ENCODE data around the gene XRCC4.

DNA sequence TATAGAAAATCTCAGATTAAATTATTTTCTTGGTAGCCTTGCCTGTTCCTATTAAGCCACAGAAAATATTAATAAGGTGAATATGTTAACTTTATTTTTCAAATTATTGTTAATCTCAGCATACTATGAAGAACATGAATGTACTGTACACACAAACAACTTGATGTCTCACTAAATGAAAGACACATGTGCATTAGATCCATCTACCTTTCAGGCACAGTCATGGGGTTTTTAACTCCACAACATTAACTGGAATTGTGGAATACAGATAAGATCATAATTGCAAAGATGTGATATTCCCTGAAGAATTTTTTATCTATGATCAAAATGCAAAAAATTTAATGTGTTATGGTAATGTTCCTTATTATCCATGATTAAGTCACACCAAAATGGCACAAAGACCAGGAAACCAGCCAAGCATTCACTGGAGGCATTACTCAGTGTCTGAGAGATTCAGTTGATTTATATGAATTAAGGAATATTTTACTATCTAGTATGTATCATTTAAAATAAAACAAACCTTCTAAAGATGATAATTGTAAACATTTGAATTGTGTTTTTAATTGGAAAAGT is 244.2 kb downstream of the XRCC4 start:
- TF ChIP-seq FOXA1 (IDR thresholded peaks at IDR 0.05) (no peak), TARDBP (IDR thresholded peaks at IDR 0.05) (no peak), SUZ12 (IDR thresholded peaks at IDR 0.05) (no peak)
